WI38 (cell line): ENCODE measurements around the gene BIRC2.
"Not testable (repeated sequence)": the region's sequence is repeated elsewhere in the genome, so short reads cannot be mapped to it uniquely, and the experiment has no call there.

Source experiments
- H3K4me3 ChIP-seq: 2 replicates; pipeline ENCODE4 v1.5.1; 2011; ENCODE audit warnings: low read depth, mild to moderate bottlenecking, control low read depth, low read length
- CTCF ChIP-seq: IDR thresholded peaks from 2 replicates; pipeline ENCODE4 v1.5.1; 2012; ENCODE audit warnings: low read depth, mild to moderate bottlenecking, control low read depth, low read length

Gene BIRC2

GRCh38 chr11:102346748-102347461 is at the start of gene BIRC2:
Gene BIRC2, plus strand, starts transcription at chr11:102347214. Its CDS starts 2,641 bp downstream, at chr11:102349855.
- peak within 1 kb of the TSS; percentile 91 for H3K4me3 ChIP-seq
- peak; percentile 71 for TF ChIP-seq CTCF

GRCh38 chr11:102300837-102301236 is 46.2 kb upstream of the BIRC2 start:
- not testable (repeated sequence) for H3K4me3 ChIP-seq

DNA sequence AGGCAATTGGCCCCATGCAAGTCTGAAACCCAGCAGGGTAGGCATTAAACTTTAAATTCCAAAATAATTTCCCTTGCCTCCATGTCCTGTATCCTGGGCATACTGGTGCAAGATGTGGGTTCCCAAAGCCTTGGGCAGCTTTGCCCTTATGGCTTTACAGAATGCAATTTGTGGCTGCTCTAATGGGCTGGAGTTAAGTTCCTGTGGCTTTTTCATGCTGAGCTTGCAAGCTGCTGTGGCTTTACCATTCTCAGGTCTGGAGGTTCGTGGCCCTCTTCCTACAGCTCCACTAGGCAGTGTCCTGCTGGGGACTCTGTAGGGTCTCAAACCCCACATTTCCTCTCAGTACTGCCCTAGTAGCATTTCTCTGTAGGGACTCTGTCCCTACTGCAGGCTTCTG is 44.8 kb upstream of the BIRC2 start:
- TF ChIP-seq CTCF = no peak
- no peak overlapping the region for H3K4me3 ChIP-seq

GRCh38 chr11:102304686-102305085 is 42.3 kb upstream of the BIRC2 start:
- no peak overlapping the region for H3K4me3 ChIP-seq
- no peak for TF ChIP-seq CTCF

DNA sequence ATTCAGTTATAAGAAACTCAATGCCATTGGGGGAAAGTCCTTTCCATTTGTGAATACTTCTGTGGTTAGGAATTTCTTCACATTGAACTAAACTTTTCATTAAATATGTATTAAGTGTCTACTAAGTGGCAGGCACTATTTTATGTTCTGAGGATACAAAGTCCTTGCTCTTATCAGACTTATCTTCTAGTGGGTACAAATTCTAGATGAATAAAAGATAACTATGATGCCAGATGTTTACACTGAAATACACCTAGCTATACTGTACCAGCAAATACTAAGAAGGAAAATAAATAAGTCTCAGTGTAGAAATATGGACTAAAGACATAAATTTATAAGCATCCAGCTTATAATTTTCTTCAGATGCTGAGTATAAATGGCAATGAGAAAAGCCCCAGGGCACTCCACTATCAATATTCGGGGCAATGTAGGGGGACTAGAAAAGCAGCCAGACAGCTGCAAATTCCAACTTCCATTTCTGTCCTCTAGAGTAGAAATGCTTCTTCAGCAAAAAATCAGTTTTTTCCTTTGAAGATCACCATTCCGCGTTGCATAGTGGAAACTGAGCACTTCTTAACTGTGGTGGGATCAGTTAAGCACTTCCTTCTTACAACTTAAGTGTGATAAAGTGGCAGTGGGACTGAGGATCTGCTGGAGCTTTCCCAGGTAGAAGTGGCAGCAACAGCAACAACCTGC is 41.5 kb upstream of the BIRC2 start:
- no peak overlapping the region for H3K4me3 ChIP-seq
- no peak for TF ChIP-seq CTCF

GRCh38 chr11:102306048-102306597 is 40.9 kb upstream of the BIRC2 start:
- H3K4me3 ChIP-seq = no peak overlapping the region

More at GRCh38 chr11:102306048-102306597, 40.9 kb upstream of the BIRC2 start:
- peak; percentile 4; the same call in 1 of the 2 replicates for TF ChIP-seq CTCF
